T-helper 1 cell treated with Interleukin-12 subunit alpha and Interleukin-12 subunit beta and Interleukin-4 antibody, amounts not matched to agents 30 ng/mL and 1 ng/mL, for 36 hours (primary cell): ENCODE measurements around the gene LRRC40. TPM values are rescaled to one million over a fixed set of nuclear protein-coding genes. Genes with fewer than 3 reads are reported as not detected.

Source experiments
- intact Hi-C: fragments of 100-400 bp; cut with micrococcal nuclease; formaldehyde crosslinking; loops from one replicate; pipeline ENCODE4 v1.15.1; 2024
- total RNA-seq: library from RNA; stranded (reverse); gene quantifications from 2 replicates; pipeline ENCODE4 v1.2.3, GENCODE V29; 2022

Gene LRRC40
- total RNA-seq, 1 donor from 2014 or later = 21.6 TPM

DNA sequence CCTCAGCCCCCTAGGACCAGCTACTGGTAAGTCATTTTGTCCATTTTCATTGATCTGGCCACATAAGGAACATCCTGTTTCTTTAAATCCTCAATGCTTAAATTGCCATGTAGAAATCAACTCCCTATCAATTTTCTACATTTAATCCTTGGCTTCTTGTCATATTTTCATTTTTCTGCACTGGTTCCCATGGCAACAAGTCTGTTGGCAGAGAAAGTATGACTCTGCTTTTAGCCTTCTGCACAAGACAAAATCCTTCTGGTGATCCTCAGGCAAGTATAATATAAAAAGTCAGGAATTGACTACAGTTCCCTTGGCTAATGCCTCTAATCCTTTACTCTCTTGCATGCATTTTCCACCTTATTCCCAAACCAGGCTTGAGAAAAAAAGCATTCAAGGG is 65.0 kb downstream of the LRRC40 start:
- intact Hi-C loops = no loop called here

- intact Hi-C loops = loop anchor here (5.0 kb wide), 1 partner anchor 218 kb away; the partner anchor contains the start of gene ANKRD13C
These were observed 71.2 kb downstream of the LRRC40 start for GRCh38 chr1:70134148-70134547.

GRCh38 chr1:70117046-70117445 is 88.3 kb downstream of the LRRC40 start:
- intact Hi-C loops = no loop called here

GRCh38 chr1:70115315-70115714 is 90.1 kb downstream of the LRRC40 start:
- intact Hi-C loops = no loop called here

- intact Hi-C loops = no loop called here
These were observed 92.5 kb downstream of the LRRC40 start for GRCh38 chr1:70112838-70113237.

- intact Hi-C loops = no loop called here
These were observed 96.1 kb downstream of the LRRC40 start for GRCh38 chr1:70109241-70109640.

- intact Hi-C loops = no loop called here
These were observed 101.6 kb downstream of the LRRC40 start for GRCh38 chr1:70103770-70104169.

GRCh38 chr1:70101774-70102173 is 103.6 kb downstream of the LRRC40 start:
- intact Hi-C loops = no loop called here

DNA sequence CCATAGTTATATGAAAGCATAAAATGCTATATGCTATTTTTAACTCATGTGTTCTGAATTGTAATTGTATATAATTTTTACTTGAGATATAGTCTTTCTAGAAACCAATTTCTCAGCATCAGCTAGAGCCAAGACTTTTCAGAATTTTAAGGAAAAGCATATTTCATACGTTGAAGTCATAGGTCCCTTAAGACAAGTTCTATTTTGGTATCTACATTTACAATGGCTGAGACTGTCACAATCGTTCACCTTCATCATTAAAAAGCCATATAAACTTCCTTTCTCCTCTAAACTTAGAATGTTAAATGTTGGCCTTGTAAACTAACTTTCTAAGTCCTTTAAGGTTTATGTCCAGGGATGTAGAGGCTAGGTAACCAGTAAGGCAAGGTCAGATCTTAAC is 104.1 kb downstream of the LRRC40 start:
- intact Hi-C loops = no loop called here

Other genes with a start within 250 kb of the LRRC40 start
- 191 and 198 TPM in 2 replicates for gene SRSF11, start 15.8 kb upstream of the LRRC40 start, total RNA-seq
- gene ANKRD13C, start 149.1 kb upstream of the LRRC40 start, total RNA-seq = 28.8 and 32.6 TPM in 2 replicates
- gene CTH, start 205.7 kb upstream of the LRRC40 start, total RNA-seq = 6.3 and 6.8 TPM in 2 replicates